Measurements from ENCODE around the gene TNPO3.

TNPO3 gene

GRCh38 chr7:128959296-128959695 is 95.6 kb downstream of the TNPO3 start:
- no peak for TF ChIP-seq CTCF (IDR thresholded peaks at IDR 0.05; ENCODE audit: low read depth, low read length)
- no peak for DNase-seq (ENCODE audit: extremely low read depth, low read depth)

GRCh38 chr7:128955981-128956380 is 98.9 kb downstream of the TNPO3 start:
- TF ChIP-seq CTCF (IDR thresholded peaks at IDR 0.05; ENCODE audit: low read depth, low read length), result no peak
- no peak for DNase-seq (ENCODE audit: extremely low read depth, low read depth)

GRCh38 chr7:128954830-128955802 is 99.8 kb downstream of the TNPO3 start:
- TF ChIP-seq CTCF (IDR thresholded peaks at IDR 0.05; ENCODE audit: low read depth, low read length), result no peak
- DNase-seq (ENCODE audit: extremely low read depth, low read depth), result peak; percentile 19

DNA sequence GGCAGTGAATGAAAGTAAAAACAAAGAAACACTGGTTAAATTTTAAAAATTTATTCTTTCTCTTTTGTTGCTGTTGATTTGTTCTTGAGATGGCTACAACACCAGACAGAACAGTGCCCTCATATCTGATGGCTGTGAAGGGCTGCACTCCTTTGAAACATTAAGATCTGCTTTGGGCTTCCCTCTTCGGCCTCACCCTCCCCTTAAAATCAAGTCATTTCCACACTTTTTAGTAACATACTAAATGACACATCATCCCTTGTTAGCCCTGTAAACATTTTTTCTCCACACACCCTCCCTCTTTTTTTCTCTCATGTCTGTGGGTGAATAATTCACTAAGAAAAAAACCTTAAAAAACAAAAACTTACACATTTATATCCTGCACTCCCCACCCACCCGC is 100.8 kb downstream of the TNPO3 start:
- DNase-seq (ENCODE audit: extremely low read depth, low read depth), result no peak
- TF ChIP-seq CTCF (IDR thresholded peaks at IDR 0.05; ENCODE audit: low read depth, low read length), result no peak

DNA sequence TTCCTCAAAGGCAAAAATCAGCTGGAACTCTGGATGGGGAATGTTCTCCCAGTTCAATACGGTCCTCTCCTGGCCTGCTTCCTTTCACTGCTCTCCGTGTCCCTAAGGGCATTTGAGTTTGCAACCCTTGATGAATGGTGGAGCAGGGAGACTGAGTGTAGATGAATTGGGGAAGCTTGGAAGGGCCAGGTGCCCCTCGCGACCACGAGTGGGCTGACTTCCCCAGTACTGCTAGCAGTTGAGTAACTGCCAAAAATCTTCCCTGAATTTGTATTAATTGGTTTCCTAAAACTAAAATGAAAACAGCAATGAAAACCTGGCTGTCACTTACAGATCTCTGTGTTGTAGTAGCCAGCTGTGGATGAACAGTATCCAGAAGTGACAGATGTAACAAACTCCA is 103.6 kb downstream of the TNPO3 start:
- DNase-seq (ENCODE audit: extremely low read depth, low read depth), result no peak
- TF ChIP-seq CTCF (IDR thresholded peaks at IDR 0.05; ENCODE audit: low read depth, low read length), result no peak

- DNase-seq (ENCODE audit: extremely low read depth, low read depth), result no peak
- TF ChIP-seq CTCF (IDR thresholded peaks at IDR 0.05; ENCODE audit: low read depth, low read length), result no peak
Observed at GRCh38 chr7:128948976-128949760, 105.7 kb downstream of the TNPO3 start.

Data from AG09319 (cell line).